GM19328 (cell line): ENCODE data around the gene RNF133.
"Not testable (repeated sequence)": the region's sequence is repeated elsewhere in the genome, so short reads cannot be mapped to it uniquely, and the experiment has no call there.

ENCODE experiments used
- ATAC-seq: cut with Tn5 transposase; IDR thresholded peaks from one replicate; pipeline ENCODE4 v1.9.1; 2021; ENCODE audit warnings: mild to moderate bottlenecking, moderate library complexity; ENCODE audit not compliant: unreplicated experiment

RNF133 gene

GRCh38 chr7:122689346-122690109 is 9.4 kb downstream of the RNF133 start:
- no peak for ATAC-seq

GRCh38 chr7:122688400-122688998 is 10.4 kb downstream of the RNF133 start:
- no peak for ATAC-seq

GRCh38 chr7:122686360-122686878 is 12.5 kb downstream of the RNF133 start:
- ATAC-seq: no peak

- no peak for ATAC-seq
These were observed 14.4 kb downstream of the RNF133 start for GRCh38 chr7:122684504-122684903.

- no peak for ATAC-seq
These were observed 15.9 kb downstream of the RNF133 start for GRCh38 chr7:122682815-122683550.

- not testable (repeated sequence) for ATAC-seq
These were observed 17.7 kb downstream of the RNF133 start for GRCh38 chr7:122681186-122681585.

GRCh38 chr7:122679813-122680212 is 19.1 kb downstream of the RNF133 start:
- ATAC-seq: no peak

GRCh38 chr7:122679269-122679709 is 19.6 kb downstream of the RNF133 start:
- not testable (repeated sequence) for ATAC-seq

- ATAC-seq: no peak
These were observed 21.8 kb downstream of the RNF133 start for GRCh38 chr7:122677149-122677548.

GRCh38 chr7:122676466-122676865 is 22.5 kb downstream of the RNF133 start:
- no peak for ATAC-seq

- no peak for ATAC-seq
These were observed 23.3 kb downstream of the RNF133 start for GRCh38 chr7:122675621-122676020.

- no peak for ATAC-seq
These were observed 23.9 kb downstream of the RNF133 start for GRCh38 chr7:122675011-122675410.

GRCh38 chr7:122674502-122674901 is 24.4 kb downstream of the RNF133 start:
- no peak for ATAC-seq

- ATAC-seq: no peak
These were observed 25.0 kb downstream of the RNF133 start for GRCh38 chr7:122673951-122674350.

GRCh38 chr7:122672536-122672935 is 26.4 kb downstream of the RNF133 start:
- no peak for ATAC-seq

GRCh38 chr7:122663733-122664132 is 35.2 kb downstream of the RNF133 start:
- no peak for ATAC-seq

- ATAC-seq: no peak
These were observed 40.1 kb downstream of the RNF133 start for GRCh38 chr7:122658856-122659255.

GRCh38 chr7:122653685-122654084 is 45.2 kb downstream of the RNF133 start:
- ATAC-seq: no peak

GRCh38 chr7:122652876-122653275 is 46.0 kb downstream of the RNF133 start:
- ATAC-seq: no peak

GRCh38 chr7:122651451-122651850 is 47.5 kb downstream of the RNF133 start:
- no peak for ATAC-seq
